Neural crest cell (in vitro differentiated cells): ENCODE measurements around the gene SLC39A7. TPM values are rescaled to one million over a fixed set of nuclear protein-coding genes. Genes with fewer than 3 reads are reported as not detected.

Experiments used
- DNase-seq: peaks from one replicate; pipeline ENCODE4 v3.0.0; 2021; ENCODE audit warnings: low read depth, mixed read lengths, low spot score
- H3K27ac Mint-ChIP-seq: one replicate; pipeline ENCODE4 v1.8.0; 2021; ENCODE audit warnings: mild to moderate bottlenecking, mixed read lengths; ENCODE audit not compliant: unreplicated experiment
- H3K27me3 Mint-ChIP-seq: 2 replicates; pipeline ENCODE4 v1.8.0; 2021; ENCODE audit warnings: low read depth, mild to moderate bottlenecking, mixed read lengths
- H3K36me3 Mint-ChIP-seq: 2 replicates; pipeline ENCODE4 v1.8.0; 2021; ENCODE audit warnings: low read depth, mild to moderate bottlenecking, mixed read lengths
- H3K4me1 Mint-ChIP-seq: 2 replicates; pipeline ENCODE4 v1.8.0; 2021; ENCODE audit warnings: mixed read lengths
- H3K4me3 Mint-ChIP-seq: one replicate; pipeline ENCODE4 v1.8.0; 2021; ENCODE audit warnings: mild to moderate bottlenecking, mixed read lengths
- H3K9me3 Mint-ChIP-seq: 2 replicates; pipeline ENCODE4 v1.8.0; 2021; ENCODE audit warnings: mixed read lengths
- CTCF ChIP-seq: fragments of 200-600 bp; sonication (generic); conservative IDR thresholded peaks from 2 replicates; pipeline ENCODE4 v1.5.0; 2021; ENCODE audit warnings: antibody characterized with exemption, mild to moderate bottlenecking
- total RNA-seq: library from RNA; stranded (reverse); gene quantifications from 2 replicates; pipeline ENCODE4 v1.2.1, GENCODE V29; 2021

SLC39A7 gene
- total RNA-seq, 1 donor from 2014 or later: 103 TPM

- H3K9me3 Mint-ChIP-seq: no peaks in the 10 kb centered on the region
- peaks cover 15% of the 10 kb centered on the region for H3K36me3 Mint-ChIP-seq
- no peak for TF ChIP-seq CTCF
- H3K4me1 Mint-ChIP-seq: peaks cover 78% of the 10 kb centered on the region
- peaks cover 38% of the 10 kb centered on the region for H3K27me3 Mint-ChIP-seq
- peak overlapping the region; percentile 64 for H3K4me3 Mint-ChIP-seq
- no peak for DNase-seq
- no peak overlapping the region for H3K27ac Mint-ChIP-seq
These were observed 6.2 kb upstream of the SLC39A7 start for GRCh38 chr6:33194431-33194979.

- Mint-ChIP-seq H3K4me3 (peak overlapping the region; percentile 64), H3K9me3 (no peaks in the 10 kb centered on the region), H3K4me1 (peaks cover 75% of the 10 kb centered on the region), H3K27ac (peak overlapping the region; percentile 76), H3K36me3 (peaks cover 15% of the 10 kb centered on the region), H3K27me3 (peaks cover 30% of the 10 kb centered on the region)
- DNase-seq: no peak
- no peak for TF ChIP-seq CTCF
These were observed 5.1 kb upstream of the SLC39A7 start for GRCh38 chr6:33195304-33196165.

DNA sequence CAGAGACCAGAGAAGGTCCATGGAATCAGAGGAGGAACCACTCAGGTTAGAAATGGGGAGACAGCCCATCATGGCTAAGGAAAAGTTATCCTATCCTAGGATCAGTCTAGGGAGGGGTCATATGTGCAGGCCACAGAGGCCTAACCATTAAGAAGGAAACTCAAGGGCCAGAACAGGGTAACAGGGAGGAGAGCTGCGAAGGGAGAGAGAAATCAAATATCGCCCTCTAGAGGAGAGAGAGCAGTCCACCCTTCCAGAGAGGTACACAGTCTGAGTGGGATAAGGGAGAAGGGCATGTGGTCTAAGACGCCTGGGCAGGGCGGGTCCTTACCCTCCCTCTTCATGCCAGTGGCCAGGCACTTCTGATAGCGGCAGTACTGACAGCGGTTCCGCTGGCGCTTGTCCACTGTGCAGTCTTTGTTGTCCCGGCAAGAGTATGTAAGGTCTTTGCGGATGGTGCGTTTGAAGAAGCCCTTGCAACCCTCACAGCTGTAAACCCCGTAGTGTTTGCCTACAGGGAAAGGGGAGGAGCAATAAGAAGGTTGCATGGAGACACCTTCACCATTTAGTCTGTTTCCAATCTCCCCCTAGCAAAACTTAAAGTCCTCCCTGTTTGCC is 3.1 kb upstream of the SLC39A7 start:
- peak; percentile 77 for TF ChIP-seq CTCF
- Mint-ChIP-seq H3K9me3 (no peaks in the 10 kb centered on the region), H3K27me3 (peaks cover 11% of the 10 kb centered on the region), H3K27ac (peak overlapping the region; percentile 48), H3K36me3 (peaks cover 26% of the 10 kb centered on the region), H3K4me3 (peak overlapping the region; percentile 93), H3K4me1 (peaks cover 82% of the 10 kb centered on the region)
- peak; percentile 30 for DNase-seq

DNA sequence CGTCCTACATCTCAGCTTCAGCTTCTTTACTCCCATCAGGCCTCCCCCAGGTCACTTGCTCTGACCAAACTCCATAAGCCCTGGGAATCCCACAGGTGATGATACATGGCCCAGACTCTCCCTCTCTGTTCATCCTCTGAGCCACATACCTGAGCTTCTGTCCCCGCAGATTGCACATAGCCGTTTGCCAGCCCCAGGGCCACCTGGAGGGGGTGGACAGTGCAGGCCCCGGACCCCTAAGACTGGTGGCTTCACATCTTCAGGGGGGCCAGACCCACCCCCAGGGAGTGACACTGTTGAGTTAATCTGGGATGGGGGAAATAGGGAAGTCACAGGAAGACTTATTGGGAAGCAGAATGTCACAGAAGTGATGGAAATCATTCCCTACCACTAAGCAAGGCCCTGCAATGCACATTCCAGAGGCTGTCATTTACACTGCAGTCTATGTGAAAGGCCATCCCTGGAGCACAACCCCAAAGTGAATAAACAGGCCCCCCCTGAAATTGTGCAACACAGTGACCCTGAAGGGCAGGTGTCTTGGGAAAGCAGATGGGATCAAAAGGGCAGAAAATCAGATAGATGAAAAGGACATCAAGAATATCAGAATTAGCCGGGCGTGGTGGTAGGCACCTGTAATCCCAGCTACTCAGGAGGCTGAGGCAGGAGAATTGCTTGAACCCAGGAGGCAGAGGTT is 2.4 kb upstream of the SLC39A7 start:
- DNase-seq: no peak
- Mint-ChIP-seq H3K36me3 (peaks cover 33% of the 10 kb centered on the region), H3K4me3 (peak overlapping the region; percentile 93), H3K27ac (no peak overlapping the region), H3K27me3 (peaks cover 6% of the 10 kb centered on the region), H3K4me1 (peaks cover 85% of the 10 kb centered on the region), H3K9me3 (no peaks in the 10 kb centered on the region)
- no peak for TF ChIP-seq CTCF

DNA sequence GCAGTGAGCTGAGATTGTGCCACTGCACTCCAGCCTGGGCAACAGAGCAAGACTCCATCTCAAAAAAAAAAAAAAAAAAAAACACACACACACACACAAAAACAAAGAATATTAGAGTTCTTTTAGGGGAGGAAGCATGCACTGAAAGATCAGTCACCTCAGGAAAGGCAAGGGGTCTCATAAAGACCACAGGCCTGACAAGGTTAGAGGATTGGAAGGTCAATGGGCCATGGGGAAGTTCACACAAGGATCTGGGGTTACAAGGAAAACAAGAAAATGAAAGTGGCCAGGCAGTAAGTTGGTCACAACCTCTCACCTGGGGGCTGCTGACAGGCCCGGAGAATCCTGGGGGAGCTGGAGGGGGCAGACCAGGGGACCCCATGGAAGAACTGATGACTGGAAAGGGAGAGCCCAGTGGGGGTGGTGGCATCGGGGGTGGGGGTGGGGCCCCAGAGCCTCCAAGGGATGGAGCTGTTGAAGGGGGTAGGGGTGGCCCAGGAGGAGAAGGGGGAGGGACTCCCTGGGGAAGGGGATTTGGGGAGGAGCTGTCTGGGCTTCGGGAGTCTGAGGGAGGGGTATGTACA is 1.7 kb upstream of the SLC39A7 start:
- H3K36me3 Mint-ChIP-seq: peaks cover 35% of the 10 kb centered on the region
- H3K9me3 Mint-ChIP-seq: no peaks in the 10 kb centered on the region
- DNase-seq: no peak
- H3K27ac Mint-ChIP-seq: no peak overlapping the region
- H3K4me1 Mint-ChIP-seq: peaks cover 85% of the 10 kb centered on the region
- no peaks in the 10 kb centered on the region for H3K27me3 Mint-ChIP-seq
- no peak for TF ChIP-seq CTCF
- H3K4me3 Mint-ChIP-seq: peak overlapping the region; percentile 99
